HEK293 (cell line): Measurements from ENCODE around the gene ZNF726.

Experiments
- CTCF ChIA-PET: fragments of 350-600 bp; formaldehyde crosslinking; extraction: SDS; loops from one replicate; lab custom pipeline; 2021; ENCODE audit warnings: antibody characterized with exemption; lab: Yijun Ruan, JAX
- POLR2A ChIA-PET: fragments of 300-600 bp; formaldehyde crosslinking; extraction: SDS; loops from one replicate; lab custom pipeline; 2020; ENCODE audit warnings: antibody characterized with exemption, inconsistent platforms; lab: Yijun Ruan, JAX
- H3K27ac ChIP-seq: fragments of 200-500 bp; sonication (Bioruptor generic); 2 replicates; pipeline ENCODE4 v1.5.1; 2014; ENCODE audit warnings: low read depth, low read length, control low read depth, inconsistent platforms; ENCODE audit errors: extremely low read depth
- H3K36me3 ChIP-seq, 2 experiments: fragments of 200-500 bp in 1 of 2; sonication (Bioruptor generic) in 1 of 2; 1 replicate in 1 of 2; 2 replicates in 1 of 2; pipeline ENCODE4 v1.5.1; 2014 to 2017; ENCODE audit warnings: inconsistent platforms in 2 of 2, low read length in 2 of 2; ENCODE audit not compliant: control insufficient read depth in 2 of 2, insufficient read depth in 1 of 2
- H3K4me1 ChIP-seq: fragments of 200-500 bp; sonication (Bioruptor generic); 2 replicates; pipeline ENCODE4 v1.5.1; 2014; ENCODE audit warnings: mild to moderate bottlenecking, low read length, inconsistent platforms; ENCODE audit not compliant: control insufficient read depth, insufficient read depth
- H3K4me3 ChIP-seq: 2 replicates; pipeline ENCODE4 v1.5.1; 2011; ENCODE audit warnings: low read depth, mild to moderate bottlenecking, control low read depth, low read length, moderate library complexity
- H3K9me3 ChIP-seq: fragments of 200-500 bp; sonication (Bioruptor generic); 2 replicates; pipeline ENCODE4 v1.5.1; 2014; ENCODE audit warnings: low read depth, low read length, inconsistent platforms; ENCODE audit not compliant: control insufficient read depth, insufficient read depth
- KLF10 ChIP-seq: fragments of 450-650 bp; IDR thresholded peaks from 2 replicates; pipeline ENCODE4 v1.5.1; 2018; ENCODE audit warnings: missing biosample characterization, mild to moderate bottlenecking, missing genetic modification characterization
- REST ChIP-seq: fragments of 450-650 bp; formaldehyde crosslinking; IDR thresholded peaks from 2 replicates; pipeline ENCODE4 v1.5.1; 2016; ENCODE audit warnings: missing biosample characterization, missing genetic modification characterization
- ZNF16 ChIP-seq: fragments of 450-650 bp; formaldehyde crosslinking; IDR thresholded peaks from 2 replicates; pipeline ENCODE4 v1.5.1; 2016; ENCODE audit warnings: low read depth, missing biosample characterization, missing genetic modification characterization
- ZNF169 ChIP-seq: fragments of 450-650 bp; formaldehyde crosslinking; IDR thresholded peaks from 2 replicates; pipeline ENCODE4 v1.5.1; 2016; ENCODE audit warnings: missing biosample characterization, missing genetic modification characterization
- ZNF280C ChIP-seq: fragments of 450-650 bp; formaldehyde crosslinking; IDR thresholded peaks from 2 replicates; pipeline ENCODE4 v1.5.1; 2016; ENCODE audit warnings: missing biosample characterization, missing genetic modification characterization
- ZNF302 ChIP-seq: fragments of 450-650 bp; formaldehyde crosslinking; IDR thresholded peaks from 2 replicates; pipeline ENCODE4 v1.5.1; 2016; ENCODE audit warnings: missing biosample characterization, missing genetic modification characterization, low read depth
- ZNF391 ChIP-seq: fragments of 450-650 bp; formaldehyde crosslinking; IDR thresholded peaks from 2 replicates; pipeline ENCODE4 v1.5.1; 2016; ENCODE audit warnings: low read depth, missing biosample characterization, missing genetic modification characterization, borderline replicate concordance
- ZNF423 ChIP-seq: fragments of 450-650 bp; formaldehyde crosslinking; IDR thresholded peaks from 2 replicates; pipeline ENCODE4 v1.5.1; 2016; ENCODE audit warnings: missing biosample characterization, missing genetic modification characterization
- ZNF433 ChIP-seq: fragments of 450-650 bp; formaldehyde crosslinking; IDR thresholded peaks from 2 replicates; pipeline ENCODE4 v1.5.1; 2016; ENCODE audit warnings: missing biosample characterization, missing genetic modification characterization, low read depth
- ZNF501 ChIP-seq: fragments of 450-650 bp; formaldehyde crosslinking; IDR thresholded peaks from 2 replicates; pipeline ENCODE4 v1.5.1; 2016; ENCODE audit warnings: missing biosample characterization, missing genetic modification characterization
- ZNF555 ChIP-seq: fragments of 450-650 bp; formaldehyde crosslinking; conservative IDR thresholded peaks from 2 replicates; pipeline ENCODE4 v1.5.1; 2017; ENCODE audit warnings: missing biosample characterization, mild to moderate bottlenecking, missing genetic modification characterization, inconsistent platforms
- ZNF629 ChIP-seq: fragments of 450-650 bp; formaldehyde crosslinking; IDR thresholded peaks from 2 replicates; pipeline ENCODE4 v1.5.1; 2017; ENCODE audit warnings: missing biosample characterization, missing genetic modification characterization
- TF ChIP-seq, protein P1 (sequence below): fragments of 450-650 bp; formaldehyde crosslinking; IDR thresholded peaks from 2 replicates; pipeline ENCODE4 v1.5.1; 2017; ENCODE audit warnings: missing biosample characterization, missing genetic modification characterization
- TF ChIP-seq, protein P2 (sequence below): fragments of 450-650 bp; formaldehyde crosslinking; IDR thresholded peaks from 2 replicates; pipeline ENCODE4 v1.5.1; 2016; ENCODE audit warnings: missing biosample characterization, missing genetic modification characterization, low read depth
- TF ChIP-seq, protein P3 (sequence below): fragments of 450-650 bp; formaldehyde crosslinking; IDR thresholded peaks from 2 replicates; pipeline ENCODE4 v1.5.1; 2016; ENCODE audit warnings: missing biosample characterization, missing genetic modification characterization

Gene ZNF726

DNA sequence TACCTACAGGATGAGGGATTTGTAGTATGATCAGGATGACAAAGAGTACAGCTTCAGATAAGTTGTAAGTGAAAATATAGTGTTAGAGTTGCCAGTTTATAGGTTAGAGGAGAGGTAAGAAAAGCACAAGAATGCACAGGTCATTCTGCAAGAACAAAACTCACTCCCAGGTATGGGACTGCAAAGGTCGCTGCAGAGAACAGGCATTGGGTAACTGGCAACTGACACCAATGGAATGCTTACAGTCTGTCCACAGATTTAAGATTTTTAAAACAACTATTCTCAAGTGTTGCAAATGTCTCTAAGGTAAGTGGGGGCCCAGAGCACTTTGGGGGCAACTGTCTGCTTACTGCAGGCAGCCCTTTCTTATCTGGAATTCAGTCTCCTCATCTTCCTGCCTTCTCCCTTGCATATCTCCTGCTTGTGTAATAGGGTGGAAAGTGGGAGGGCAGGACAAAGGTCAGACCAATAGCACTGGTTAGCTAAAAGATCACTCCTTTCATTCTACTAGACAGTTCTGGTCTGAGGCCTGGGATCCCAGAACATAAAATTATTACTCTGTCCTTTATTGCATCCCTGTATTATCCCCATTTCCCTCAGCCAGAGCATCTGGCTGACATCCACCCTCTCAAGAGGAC is 42.3 kb upstream of the ZNF726 start (continued):
- TF ChIP-seq ZNF423 (tag by site-specific recombination), result no peak
- TF ChIP-seq ZNF629 (tag by site-specific recombination), result no peak
- TF ChIP-seq REST, result no peak

- H3K4me3 ChIP-seq, result no peak overlapping the region
- no peaks in the 10 kb centered on the region for H3K4me1 ChIP-seq
- ChIA-PET CTCF (no interaction called here), POLR2A (no interaction called here)
- no peaks in the 10 kb centered on the region for H3K9me3 ChIP-seq
- H3K36me3 ChIP-seq, result no peaks in the 10 kb centered on the region
- TF ChIP-seq, protein P1, sequence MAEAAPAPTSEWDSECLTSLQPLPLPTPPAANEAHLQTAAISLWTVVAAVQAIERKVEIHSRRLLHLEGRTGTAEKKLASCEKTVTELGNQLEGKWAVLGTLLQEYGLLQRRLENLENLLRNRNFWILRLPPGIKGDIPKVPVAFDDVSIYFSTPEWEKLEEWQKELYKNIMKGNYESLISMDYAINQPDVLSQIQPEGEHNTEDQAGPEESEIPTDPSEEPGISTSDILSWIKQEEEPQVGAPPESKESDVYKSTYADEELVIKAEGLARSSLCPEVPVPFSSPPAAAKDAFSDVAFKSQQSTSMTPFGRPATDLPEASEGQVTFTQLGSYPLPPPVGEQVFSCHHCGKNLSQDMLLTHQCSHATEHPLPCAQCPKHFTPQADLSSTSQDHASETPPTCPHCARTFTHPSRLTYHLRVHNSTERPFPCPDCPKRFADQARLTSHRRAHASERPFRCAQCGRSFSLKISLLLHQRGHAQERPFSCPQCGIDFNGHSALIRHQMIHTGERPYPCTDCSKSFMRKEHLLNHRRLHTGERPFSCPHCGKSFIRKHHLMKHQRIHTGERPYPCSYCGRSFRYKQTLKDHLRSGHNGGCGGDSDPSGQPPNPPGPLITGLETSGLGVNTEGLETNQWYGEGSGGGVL (tag by site-specific recombination), result no peak
- TF ChIP-seq ZNF280C (tag by site-specific recombination) (no peak), ZNF391 (no peak), ZNF16 (tag by site-specific recombination) (no peak), ZNF169 (tag by site-specific recombination) (no peak), ZNF302 (no peak), ZNF501 (tag by site-specific recombination) (no peak), KLF10 (tag by site-specific recombination) (no peak), ZNF433 (tag by site-specific recombination) (no peak), ZNF555 (no peak)
- TF ChIP-seq, protein P2, sequence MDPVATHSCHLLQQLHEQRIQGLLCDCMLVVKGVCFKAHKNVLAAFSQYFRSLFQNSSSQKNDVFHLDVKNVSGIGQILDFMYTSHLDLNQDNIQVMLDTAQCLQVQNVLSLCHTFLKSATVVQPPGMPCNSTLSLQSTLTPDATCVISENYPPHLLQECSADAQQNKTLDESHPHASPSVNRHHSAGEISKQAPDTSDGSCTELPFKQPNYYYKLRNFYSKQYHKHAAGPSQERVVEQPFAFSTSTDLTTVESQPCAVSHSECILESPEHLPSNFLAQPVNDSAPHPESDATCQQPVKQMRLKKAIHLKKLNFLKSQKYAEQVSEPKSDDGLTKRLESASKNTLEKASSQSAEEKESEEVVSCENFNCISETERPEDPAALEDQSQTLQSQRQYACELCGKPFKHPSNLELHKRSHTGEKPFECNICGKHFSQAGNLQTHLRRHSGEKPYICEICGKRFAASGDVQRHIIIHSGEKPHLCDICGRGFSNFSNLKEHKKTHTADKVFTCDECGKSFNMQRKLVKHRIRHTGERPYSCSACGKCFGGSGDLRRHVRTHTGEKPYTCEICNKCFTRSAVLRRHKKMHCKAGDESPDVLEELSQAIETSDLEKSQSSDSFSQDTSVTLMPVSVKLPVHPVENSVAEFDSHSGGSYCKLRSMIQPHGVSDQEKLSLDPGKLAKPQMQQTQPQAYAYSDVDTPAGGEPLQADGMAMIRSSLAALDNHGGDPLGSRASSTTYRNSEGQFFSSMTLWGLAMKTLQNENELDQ, result no peak
- TF ChIP-seq, protein P3, sequence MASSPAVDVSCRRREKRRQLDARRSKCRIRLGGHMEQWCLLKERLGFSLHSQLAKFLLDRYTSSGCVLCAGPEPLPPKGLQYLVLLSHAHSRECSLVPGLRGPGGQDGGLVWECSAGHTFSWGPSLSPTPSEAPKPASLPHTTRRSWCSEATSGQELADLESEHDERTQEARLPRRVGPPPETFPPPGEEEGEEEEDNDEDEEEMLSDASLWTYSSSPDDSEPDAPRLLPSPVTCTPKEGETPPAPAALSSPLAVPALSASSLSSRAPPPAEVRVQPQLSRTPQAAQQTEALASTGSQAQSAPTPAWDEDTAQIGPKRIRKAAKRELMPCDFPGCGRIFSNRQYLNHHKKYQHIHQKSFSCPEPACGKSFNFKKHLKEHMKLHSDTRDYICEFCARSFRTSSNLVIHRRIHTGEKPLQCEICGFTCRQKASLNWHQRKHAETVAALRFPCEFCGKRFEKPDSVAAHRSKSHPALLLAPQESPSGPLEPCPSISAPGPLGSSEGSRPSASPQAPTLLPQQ (tag by site-specific recombination), result no peak
- H3K27ac ChIP-seq, result no peak overlapping the region
Measured at GRCh38 chr19:23876261-23876660, 38.4 kb upstream of the ZNF726 start.
